Measurements from ENCODE around the gene IFNAR1. TPM values are rescaled to one million over a fixed set of nuclear protein-coding genes. Genes with fewer than 3 reads are reported as not detected.

The IFNAR1 gene
- total and polyA plus RNA-seq, 9 of the 15 experiments (the other 6 are each of a cell fraction or from before 2014, with no cell fraction given) = 8.6 to 31.8 (median 14.8) TPM

GRCh38 chr21:33368124-33368523 is 43.4 kb downstream of the IFNAR1 start (continued):
- TF ChIP-seq SREBF1 (IDR thresholded peaks at IDR 0.05; ENCODE audit: borderline replicate concordance, low read depth, low read length) (no peak), XRCC3 (IDR thresholded peaks at IDR 0.05) (no peak), CCNT2 (IDR thresholded peaks at IDR 0.05; ENCODE audit: borderline replicate concordance, extremely low read depth, insufficient read length, low read depth, low read length) (no peak), TSC22D4 (tag; IDR thresholded peaks at IDR 0.05) (no peak), BCOR (IDR thresholded peaks at IDR 0.05) (peak; percentile 83), NFATC3 (IDR thresholded peaks at IDR 0.05) (no peak), KLF10 (CRISPR knock-in tag; IDR thresholded peaks at IDR 0.05) (no peak), FOXA1 (IDR thresholded peaks at IDR 0.05; ENCODE audit: borderline replicate concordance) (no peak), SRF (CRISPR knock-in tag; IDR thresholded peaks at IDR 0.05) (no peak), COPS2 (conservative IDR thresholded peaks at IDR 0.05) (no peak), RFX5 (IDR thresholded peaks at IDR 0.05; ENCODE audit: low read depth, low read length) (no peak), HNRNPUL1 (IDR thresholded peaks at IDR 0.05; ENCODE audit: low read length) (no peak), ZNF780A (CRISPR knock-in tag; IDR thresholded peaks at IDR 0.05) (no peak), ARHGAP35 (IDR thresholded peaks at IDR 0.05; ENCODE audit: partially characterized antibody) (no peak), FOXK1 (CRISPR knock-in tag; IDR thresholded peaks at IDR 0.05; ENCODE audit: borderline replicate concordance) (no peak), CBFB (CRISPR knock-in tag; IDR thresholded peaks at IDR 0.05) (no peak), DLX4 (CRISPR knock-in tag; IDR thresholded peaks at IDR 0.05) (no peak), KLF6 (CRISPR knock-in tag; IDR thresholded peaks at IDR 0.05; ENCODE audit: borderline replicate concordance) (peak; percentile 50; the same call in 1 of the 2 replicates), NUFIP1 (IDR thresholded peaks at IDR 0.05; ENCODE audit: partially characterized antibody) (no peak), ZNF561 (CRISPR knock-in tag; conservative IDR thresholded peaks at IDR 0.05) (no peak), NCOA1 (IDR thresholded peaks at IDR 0.05; ENCODE audit: low read depth) (0 out of 2 replicates have a peak, but pooled peaks have one; percentile 31), CHAMP1 (IDR thresholded peaks at IDR 0.05) (peak; percentile 66; the same call in 1 of the 2 replicates), ARID3A (IDR thresholded peaks at IDR 0.05; ENCODE audit: borderline replicate concordance, low read depth, low read length) (no peak), TARDBP (IDR thresholded peaks at IDR 0.05) (no peak), CC2D1A (IDR thresholded peaks at IDR 0.05) (peak; percentile 83), TAL1 (IDR thresholded peaks at IDR 0.05) (peak; percentile 70), ARID2 (IDR thresholded peaks at IDR 0.05) (no peak), HEY1 (CRISPR knock-in tag; IDR thresholded peaks at IDR 0.05; ENCODE audit: borderline replicate concordance) (no peak)
